Testis (tissue), 2 donors: ENCODE measurements around the gene GPANK1.

Source experiments
- POLR2A ChIP-seq: fragments of 450-650 bp; IDR thresholded peaks from one replicate; pipeline ENCODE4 v1.6.1; 2017; ENCODE audit warnings: antibody characterized with exemption, mild to moderate bottlenecking, moderate library complexity
- TF ChIP-seq, protein P1 (sequence below), 3 experiments: fragments of 450-650 bp in 2 of 3; fragments of 200-600 bp in 1 of 3; sonication (generic) in 1 of 3; IDR thresholded peaks; one replicate each; pipeline ENCODE4 v1.5.1; 2016 to 2019; ENCODE audit warnings: antibody characterized with exemption in 3 of 3, mild to moderate bottlenecking in 2 of 3, moderate library complexity in 1 of 3

DNA sequence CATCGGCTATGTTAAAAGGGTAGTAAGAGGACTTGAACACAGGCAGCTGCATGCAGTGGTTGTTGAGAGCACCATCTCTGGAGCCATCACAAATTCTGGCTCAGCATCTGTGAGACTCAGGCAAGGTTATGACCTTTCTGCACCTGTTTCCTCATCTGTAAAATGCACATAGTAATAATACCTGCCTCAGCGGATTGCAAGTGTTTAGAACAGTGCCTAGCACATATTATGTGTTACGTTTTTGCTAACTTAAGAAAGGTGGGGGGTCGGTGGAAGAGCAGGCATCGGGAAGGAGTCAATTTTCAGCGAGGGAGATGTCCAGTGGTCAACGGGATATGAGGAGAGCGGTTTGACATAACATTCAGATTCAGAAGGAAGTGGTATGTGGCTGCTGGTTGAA is 13.2 kb upstream of the GPANK1 start:
- TF ChIP-seq, protein P1, sequence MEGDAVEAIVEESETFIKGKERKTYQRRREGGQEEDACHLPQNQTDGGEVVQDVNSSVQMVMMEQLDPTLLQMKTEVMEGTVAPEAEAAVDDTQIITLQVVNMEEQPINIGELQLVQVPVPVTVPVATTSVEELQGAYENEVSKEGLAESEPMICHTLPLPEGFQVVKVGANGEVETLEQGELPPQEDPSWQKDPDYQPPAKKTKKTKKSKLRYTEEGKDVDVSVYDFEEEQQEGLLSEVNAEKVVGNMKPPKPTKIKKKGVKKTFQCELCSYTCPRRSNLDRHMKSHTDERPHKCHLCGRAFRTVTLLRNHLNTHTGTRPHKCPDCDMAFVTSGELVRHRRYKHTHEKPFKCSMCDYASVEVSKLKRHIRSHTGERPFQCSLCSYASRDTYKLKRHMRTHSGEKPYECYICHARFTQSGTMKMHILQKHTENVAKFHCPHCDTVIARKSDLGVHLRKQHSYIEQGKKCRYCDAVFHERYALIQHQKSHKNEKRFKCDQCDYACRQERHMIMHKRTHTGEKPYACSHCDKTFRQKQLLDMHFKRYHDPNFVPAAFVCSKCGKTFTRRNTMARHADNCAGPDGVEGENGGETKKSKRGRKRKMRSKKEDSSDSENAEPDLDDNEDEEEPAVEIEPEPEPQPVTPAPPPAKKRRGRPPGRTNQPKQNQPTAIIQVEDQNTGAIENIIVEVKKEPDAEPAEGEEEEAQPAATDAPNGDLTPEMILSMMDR (IDR thresholded peaks at IDR 0.05), result no peak
- TF ChIP-seq POLR2A, result no peak
